ENCODE data around the gene ITGAD.
A peak's percentile ranks its signal among the peaks of the same experiment; 100 is the strongest.

ITGAD gene

GRCh38 chr16:31365131-31365865, 27.8 kb upstream of the ITGAD start:
- no peak for DNase-seq (ENCODE audit: low read depth)

- DNase-seq (ENCODE audit: low read depth), result no peak
Observed at GRCh38 chr16:31367853-31368252, 25.3 kb upstream of the ITGAD start.

- DNase-seq (ENCODE audit: low read depth), result no peak
Observed at GRCh38 chr16:31371008-31371407, 22.1 kb upstream of the ITGAD start.

GRCh38 chr16:31371619-31372484, 21.3 kb upstream of the ITGAD start:
- no peak for DNase-seq (ENCODE audit: low read depth)

- no peak for DNase-seq (ENCODE audit: low read depth)
Observed at GRCh38 chr16:31373235-31373634, 19.9 kb upstream of the ITGAD start.

GRCh38 chr16:31375231-31375630, 17.9 kb upstream of the ITGAD start:
- no peak for DNase-seq (ENCODE audit: low read depth)

GRCh38 chr16:31376705-31377104, 16.4 kb upstream of the ITGAD start:
- DNase-seq (ENCODE audit: low read depth), result no peak

GRCh38 chr16:31377210-31377903, 15.8 kb upstream of the ITGAD start:
- DNase-seq (ENCODE audit: low read depth), result no peak

GRCh38 chr16:31380201-31380600, 12.9 kb upstream of the ITGAD start:
- no peak for DNase-seq (ENCODE audit: low read depth)

- peak; percentile 51 for DNase-seq (ENCODE audit: low read depth)
Observed at GRCh38 chr16:31382485-31383161, 10.5 kb upstream of the ITGAD start.

GRCh38 chr16:31385680-31386079, 7.5 kb upstream of the ITGAD start:
- DNase-seq (ENCODE audit: low read depth), result no peak

- no peak for DNase-seq (ENCODE audit: low read depth)
Observed at GRCh38 chr16:31386157-31386984, 6.8 kb upstream of the ITGAD start.

GRCh38 chr16:31388535-31388934, 4.6 kb upstream of the ITGAD start:
- no peak for DNase-seq (ENCODE audit: low read depth)

GRCh38 chr16:31390504-31391041, 2.6 kb upstream of the ITGAD start:
- no peak for DNase-seq (ENCODE audit: low read depth)

GRCh38 chr16:31395647-31396046, 2.5 kb downstream of the ITGAD start:
- DNase-seq (ENCODE audit: low read depth), result no peak

GRCh38 chr16:31397096-31397660, 4.0 kb downstream of the ITGAD start:
- DNase-seq (ENCODE audit: low read depth), result no peak

- no peak for DNase-seq (ENCODE audit: low read depth)
Observed at GRCh38 chr16:31397701-31398100, 4.6 kb downstream of the ITGAD start.

- no peak for DNase-seq (ENCODE audit: low read depth)
Observed at GRCh38 chr16:31400191-31400590, 7.1 kb downstream of the ITGAD start.

- DNase-seq (ENCODE audit: low read depth), result no peak
Observed at GRCh38 chr16:31401436-31401835, 8.3 kb downstream of the ITGAD start.

GRCh38 chr16:31402687-31403086, 9.6 kb downstream of the ITGAD start:
- DNase-seq (ENCODE audit: low read depth), result no peak

Data from stimulated activated CD8-positive, alpha-beta memory T cell treated with anti-CD3 and anti-CD28 coated beads, Interleukin-4, amount 100 ng/mL, for 24 hours (primary cell).